Right renal pelvis (tissue), 4 donors: ENCODE results near the gene DBP. TPM values are rescaled to one million over a fixed set of nuclear protein-coding genes. Genes with fewer than 3 reads are reported as not detected.
A peak's percentile ranks its signal among the peaks of the same experiment; 100 is the strongest.
"Not testable (repeated sequence)": the region's sequence is repeated elsewhere in the genome, so short reads cannot be mapped to it uniquely, and the experiment has no call there.

ENCODE experiments used
- DNase-seq, 4 donors: peaks; one replicate each; pipeline ENCODE4 v3.0.0-alpha.2; 2013; ENCODE audit warnings: low read depth in 4 of 4, low spot score in 3 of 4, missing footprints in 1 of 4
- polyA plus RNA-seq, 4 donors: library from polyadenylated mRNA; unstranded; fragments of 120-200 nt; gene quantifications; one replicate each; pipeline ENCODE4 v1.2.1, GENCODE V29; 2013; ENCODE audit not compliant: insufficient read length in 4 of 4

DBP gene
- polyA plus RNA-seq, 4 donors: 11.6 to 14.7 (median 13.2) TPM

GRCh38 chr19:48642862-48643261, 5.7 kb upstream of the DBP start:
- no peak for DNase-seq

- DNase-seq: no peak
These were observed 4.7 kb upstream of the DBP start for GRCh38 chr19:48641850-48642249.

- DNase-seq: no peak
These were observed 2.5 kb upstream of the DBP start for GRCh38 chr19:48639483-48640375.

- no peak for DNase-seq
These were observed 1.7 kb upstream of the DBP start for GRCh38 chr19:48638831-48639381.

GRCh38 chr19:48637948-48638830, 1.0 kb upstream of the DBP start:
- DNase-seq: peak in 3 of 4 donors; percentile 77 to 89 (median 88)

- peak; percentile 91 to 99 (median 98) for DNase-seq
These were observed 319 bp upstream of the DBP start for GRCh38 chr19:48637449-48637947.

- no peak for DNase-seq
These were observed 967 bp downstream of the DBP start for GRCh38 chr19:48635966-48636858.

- no peak for DNase-seq
These were observed 1.8 kb downstream of the DBP start for GRCh38 chr19:48635263-48635965.

GRCh38 chr19:48634424-48635262, 2.5 kb downstream of the DBP start:
- peak; percentile 91 to 95 (median 92) for DNase-seq

GRCh38 chr19:48634036-48634342, 3.2 kb downstream of the DBP start:
- DNase-seq: no peak

- DNase-seq: no peak
These were observed 3.8 kb downstream of the DBP start for GRCh38 chr19:48633148-48634035.

GRCh38 chr19:48632692-48633147, 4.5 kb downstream of the DBP start:
- DNase-seq: no peak

GRCh38 chr19:48632286-48632685, 4.9 kb downstream of the DBP start:
- DNase-seq: not testable (repeated sequence)

GRCh38 chr19:48631225-48631624, 6.0 kb downstream of the DBP start:
- no peak for DNase-seq

- no peak for DNase-seq
These were observed 6.7 kb downstream of the DBP start for GRCh38 chr19:48630296-48631063.

GRCh38 chr19:48629599-48630295, 7.4 kb downstream of the DBP start:
- DNase-seq: no peak
